Fibroblast of the aortic adventitia (primary cell): ENCODE data around the gene TMPRSS13. TPM values are rescaled to one million over a fixed set of nuclear protein-coding genes. Genes with fewer than 3 reads are reported as not detected.
A peak's percentile ranks its signal among the peaks of the same experiment; 100 is the strongest.

ENCODE experiments used
- DNase-seq: peaks from one replicate; pipeline ENCODE4 v3.0.0-alpha.2; 2010; ENCODE audit warnings: low read depth
- H3K4me3 ChIP-seq: 2 replicates; pipeline ENCODE4 v1.5.1; 2011; ENCODE audit warnings: low read depth, mild to moderate bottlenecking, control low read depth, low read length, moderate library complexity
- CTCF ChIP-seq: IDR thresholded peaks from 2 replicates; pipeline ENCODE4 v1.5.1; 2011; ENCODE audit warnings: mild to moderate bottlenecking, low read length, control low read depth, inconsistent platforms; ENCODE audit not compliant: insufficient read depth
- total RNA-seq: library from RNA; depleted of rRNA; stranded (reverse); fragments of >200 nt; gene quantifications from 2 replicates; pipeline ENCODE4 v1.2.3, GENCODE V29; 2012; ENCODE audit warnings: low replicate concordance

Gene TMPRSS13
- total RNA-seq, 1 donor: not detected

- DNase-seq: no peak
- H3K4me3 ChIP-seq: no peak overlapping the region
- TF ChIP-seq CTCF: no peak
These were observed 36.6 kb downstream of the TMPRSS13 start for GRCh38 chr11:117892651-117893050.

- H3K4me3 ChIP-seq: no peak overlapping the region
- no peak for DNase-seq
- no peak for TF ChIP-seq CTCF
These were observed 37.8 kb downstream of the TMPRSS13 start for GRCh38 chr11:117891362-117891761.

GRCh38 chr11:117888139-117888566, 41.0 kb downstream of the TMPRSS13 start:
- no peak for DNase-seq
- no peak overlapping the region for H3K4me3 ChIP-seq
- no peak for TF ChIP-seq CTCF

DNA sequence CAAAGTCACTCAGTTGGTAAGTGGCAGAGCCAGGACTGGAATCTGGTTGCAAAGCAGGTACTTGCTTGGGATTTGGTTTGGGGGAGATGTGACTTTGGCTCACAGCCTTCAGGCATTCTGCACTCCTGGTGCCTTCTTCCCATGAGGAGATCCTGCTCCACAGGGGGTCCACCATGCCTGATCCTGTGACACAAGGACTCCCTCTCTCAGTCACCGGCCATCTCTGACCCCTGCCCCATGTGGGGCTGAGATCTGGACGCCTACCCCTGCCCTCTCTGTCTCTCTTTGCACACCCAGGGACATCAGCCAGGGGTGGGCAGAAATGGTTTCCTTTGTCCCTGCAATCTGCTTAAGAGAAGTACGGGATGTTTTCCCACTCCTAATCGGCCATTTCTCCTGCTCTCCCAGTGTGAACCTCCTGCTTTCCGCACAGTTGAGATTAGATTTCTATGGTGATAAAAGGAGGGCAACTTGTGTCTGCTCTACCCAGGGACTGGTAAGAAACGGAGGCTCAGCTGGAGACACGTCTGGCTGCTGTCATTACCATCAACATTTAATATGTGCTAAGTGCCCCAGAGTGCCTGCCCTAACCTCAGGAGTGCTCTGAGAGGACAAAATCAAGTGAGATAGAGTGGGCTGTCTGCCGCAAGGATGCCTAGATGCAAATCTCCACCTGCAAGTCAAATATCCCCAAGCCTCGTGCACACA, 41.6 kb downstream of the TMPRSS13 start:
- DNase-seq: no peak
- no peak overlapping the region for H3K4me3 ChIP-seq
- TF ChIP-seq CTCF: no peak

- H3K4me3 ChIP-seq: no peak overlapping the region
- peak; percentile 44 for DNase-seq
- no peak for TF ChIP-seq CTCF
These were observed 43.4 kb downstream of the TMPRSS13 start for GRCh38 chr11:117885777-117886176.

DNA sequence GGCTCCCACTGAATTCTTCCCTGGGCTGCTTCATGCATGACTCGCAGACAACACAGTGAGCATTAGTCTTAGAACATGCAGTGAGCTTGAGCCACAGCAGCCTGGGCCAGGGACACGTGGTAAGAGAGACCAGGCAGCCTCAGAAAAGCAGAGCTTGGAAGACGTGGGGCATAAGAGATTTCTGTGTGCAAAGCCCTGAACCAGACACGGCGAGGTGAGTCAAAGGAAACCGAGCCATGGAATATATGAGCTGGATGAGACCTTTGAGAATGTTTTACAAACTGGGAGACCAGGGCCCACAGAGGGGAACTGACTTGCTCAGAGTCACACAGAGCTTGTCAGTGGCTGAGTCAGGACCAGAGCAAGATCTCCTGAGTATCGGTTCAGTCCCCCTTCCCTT, 44.2 kb downstream of the TMPRSS13 start:
- TF ChIP-seq CTCF: no peak
- no peak overlapping the region for H3K4me3 ChIP-seq
- DNase-seq: peak; percentile 26

DNA sequence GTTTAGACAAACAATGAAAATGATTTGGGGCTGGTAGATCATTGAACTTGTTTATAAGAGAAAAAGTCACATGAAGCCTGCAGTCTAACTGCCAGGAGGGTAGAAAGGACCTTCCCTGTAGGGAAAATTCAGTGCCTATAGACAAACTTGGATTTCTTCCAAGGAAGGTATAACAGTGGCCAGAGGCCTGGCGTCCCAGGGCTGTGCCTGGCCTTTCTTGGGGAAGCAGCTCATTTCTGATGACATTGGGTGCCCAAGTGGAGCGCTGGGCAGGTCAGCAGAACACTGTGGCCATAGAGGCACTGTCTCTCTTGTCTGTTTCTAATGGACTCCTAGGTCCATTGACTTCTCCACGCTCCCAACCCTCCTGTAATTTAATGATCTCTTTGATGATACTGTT, 46.1 kb downstream of the TMPRSS13 start:
- TF ChIP-seq CTCF: no peak
- no peak for DNase-seq
- H3K4me3 ChIP-seq: no peak overlapping the region
